RWPE2 (cell line): ENCODE measurements around the gene CDH4.

Experiments
- ATAC-seq: fragments of 200-7000 bp; cut with Tn5 transposase; 3 replicates; pipeline ENCODE4 v1.9.1; 2021; ENCODE audit warnings: low read depth
- DNase-seq: peaks from one replicate; pipeline ENCODE4 v3.0.0-alpha.2; 2020; ENCODE audit warnings: low spot score
- H3K27ac ChIP-seq: fragments of 450-650 bp; 2 replicates; pipeline ENCODE4 v1.5.1; 2017; ENCODE audit warnings: mild to moderate bottlenecking; ENCODE audit not compliant: poor library complexity, severe bottlenecking
- H3K27me3 ChIP-seq: fragments of 250-450 bp; sonication (Bioruptor Pico); 2 replicates; pipeline ENCODE4 v1.5.1; 2021; ENCODE audit warnings: mild to moderate bottlenecking, moderate library complexity; ENCODE audit not compliant: insufficient read depth, poor library complexity, severe bottlenecking
- H3K36me3 ChIP-seq: fragments of 250-450 bp; sonication (Bioruptor Pico); 2 replicates; pipeline ENCODE4 v1.5.1; 2020; ENCODE audit warnings: low read depth, mild to moderate bottlenecking, moderate library complexity
- H3K4me1 ChIP-seq: fragments of 250-450 bp; sonication (Bioruptor Pico); 2 replicates; pipeline ENCODE4 v1.5.1; 2021; ENCODE audit warnings: mild to moderate bottlenecking, moderate library complexity; ENCODE audit not compliant: insufficient read depth, poor library complexity, severe bottlenecking
- H3K4me3 ChIP-seq: fragments of 250-450 bp; sonication (Bioruptor Pico); 2 replicates; pipeline ENCODE4 v1.5.1; 2021; ENCODE audit warnings: mild to moderate bottlenecking, moderate library complexity; ENCODE audit not compliant: severe bottlenecking
- H3K9me3 ChIP-seq: fragments of 250-450 bp; sonication (Bioruptor Pico); 2 replicates; pipeline ENCODE4 v1.5.1; 2021; ENCODE audit warnings: mild to moderate bottlenecking, moderate library complexity; ENCODE audit not compliant: severe bottlenecking
- TF ChIP-seq, protein P1 (sequence below): fragments of 450-650 bp; IDR thresholded peaks from one replicate; pipeline ENCODE4 v1.5.1; 2017; ENCODE audit warnings: mild to moderate bottlenecking, moderate library complexity; ENCODE audit not compliant: poor library complexity, severe bottlenecking

Gene CDH4

DNA sequence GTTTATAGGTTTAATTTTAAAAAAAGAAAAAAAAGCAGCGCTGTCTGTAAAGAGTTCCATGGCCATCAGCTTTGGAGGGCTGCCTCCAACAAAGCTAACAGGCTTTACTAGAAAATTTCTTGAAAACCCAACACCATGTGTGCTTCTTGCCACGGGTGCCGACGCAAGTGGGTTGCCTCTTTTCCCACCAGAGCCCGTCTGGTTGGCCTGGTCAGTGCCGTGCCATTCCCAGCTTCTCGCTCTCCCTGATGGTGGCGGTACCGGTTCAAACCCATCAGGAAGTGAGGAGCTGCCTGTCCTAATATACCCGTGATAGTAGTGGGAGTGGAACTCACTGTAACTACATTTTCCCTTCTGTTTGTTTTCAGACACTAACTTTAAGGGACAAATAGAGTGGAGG, 73.7 kb downstream of the CDH4 start:
- TF ChIP-seq, protein P1, sequence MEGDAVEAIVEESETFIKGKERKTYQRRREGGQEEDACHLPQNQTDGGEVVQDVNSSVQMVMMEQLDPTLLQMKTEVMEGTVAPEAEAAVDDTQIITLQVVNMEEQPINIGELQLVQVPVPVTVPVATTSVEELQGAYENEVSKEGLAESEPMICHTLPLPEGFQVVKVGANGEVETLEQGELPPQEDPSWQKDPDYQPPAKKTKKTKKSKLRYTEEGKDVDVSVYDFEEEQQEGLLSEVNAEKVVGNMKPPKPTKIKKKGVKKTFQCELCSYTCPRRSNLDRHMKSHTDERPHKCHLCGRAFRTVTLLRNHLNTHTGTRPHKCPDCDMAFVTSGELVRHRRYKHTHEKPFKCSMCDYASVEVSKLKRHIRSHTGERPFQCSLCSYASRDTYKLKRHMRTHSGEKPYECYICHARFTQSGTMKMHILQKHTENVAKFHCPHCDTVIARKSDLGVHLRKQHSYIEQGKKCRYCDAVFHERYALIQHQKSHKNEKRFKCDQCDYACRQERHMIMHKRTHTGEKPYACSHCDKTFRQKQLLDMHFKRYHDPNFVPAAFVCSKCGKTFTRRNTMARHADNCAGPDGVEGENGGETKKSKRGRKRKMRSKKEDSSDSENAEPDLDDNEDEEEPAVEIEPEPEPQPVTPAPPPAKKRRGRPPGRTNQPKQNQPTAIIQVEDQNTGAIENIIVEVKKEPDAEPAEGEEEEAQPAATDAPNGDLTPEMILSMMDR: no peak
- Histone ChIP-seq H3K36me3 (peaks cover 23% of the 10 kb centered on the region; the same call in 1 of the 2 replicates), H3K4me1 (no peaks in the 10 kb centered on the region), H3K27me3 (no peaks in the 10 kb centered on the region), H3K4me3 (no peak overlapping the region), H3K27ac (no peak overlapping the region), H3K9me3 (no peaks in the 10 kb centered on the region)
- no peak for ATAC-seq
- no peak for DNase-seq

DNA sequence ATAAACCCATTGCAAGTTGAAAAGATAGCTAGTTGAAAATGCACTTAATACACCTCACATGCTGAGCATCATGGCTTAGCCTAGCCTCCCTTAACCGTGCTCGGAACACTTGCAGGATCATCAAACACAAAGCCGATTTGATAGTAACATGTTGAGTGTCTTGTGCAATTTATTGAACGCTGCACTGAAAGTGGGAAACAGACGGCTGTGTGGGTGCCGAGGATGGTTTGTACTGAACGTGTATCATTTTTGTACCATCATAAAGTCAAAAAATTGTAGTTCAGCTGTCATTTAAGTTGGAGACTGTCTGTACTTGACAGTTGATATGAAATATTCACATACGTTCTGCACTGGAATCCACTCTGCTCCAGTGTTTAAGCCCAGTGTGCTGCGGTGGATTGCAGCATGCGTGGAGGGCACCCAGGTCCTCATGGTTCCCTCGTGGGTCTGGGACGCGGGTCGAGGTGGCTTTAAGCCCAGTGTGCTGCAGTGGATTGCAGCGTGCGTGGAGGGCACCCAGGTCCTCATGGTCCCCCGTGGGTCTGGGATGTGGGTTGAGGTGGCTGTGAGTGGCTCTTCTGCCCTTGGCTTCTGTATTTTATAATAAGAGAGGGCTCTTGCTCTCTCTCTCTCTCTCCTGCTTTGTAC, 77.0 kb downstream of the CDH4 start:
- TF ChIP-seq, protein P1: no peak
- ATAC-seq: peak; percentile 34
- no peak overlapping the region for H3K27ac ChIP-seq
- DNase-seq: peak; percentile 96
- H3K4me1 ChIP-seq: no peaks in the 10 kb centered on the region
- peaks cover 14% of the 10 kb centered on the region for H3K36me3 ChIP-seq
- H3K9me3 ChIP-seq: no peaks in the 10 kb centered on the region
- H3K4me3 ChIP-seq: no peak overlapping the region
- H3K27me3 ChIP-seq: no peaks in the 10 kb centered on the region

DNA sequence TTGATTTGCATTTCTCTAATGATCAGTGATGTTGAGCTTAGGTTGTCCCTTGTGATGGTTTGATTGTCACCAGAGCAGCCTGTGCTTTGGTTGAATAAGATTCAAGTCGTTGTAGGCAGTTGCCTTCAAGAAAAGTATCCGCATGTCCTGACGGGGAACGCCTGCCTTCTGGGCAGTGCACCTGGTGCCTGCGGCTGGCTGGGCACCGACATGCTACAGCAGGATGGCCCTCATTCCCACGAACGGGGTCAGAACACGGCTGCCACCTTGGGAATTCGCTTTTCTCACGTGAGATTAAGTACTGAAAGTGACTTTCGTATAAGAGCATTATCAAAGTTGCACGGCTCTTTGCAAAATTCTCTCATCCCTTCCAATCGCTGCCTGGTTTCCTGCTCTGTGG, 78.4 kb downstream of the CDH4 start:
- no peaks in the 10 kb centered on the region for H3K4me1 ChIP-seq

DNA sequence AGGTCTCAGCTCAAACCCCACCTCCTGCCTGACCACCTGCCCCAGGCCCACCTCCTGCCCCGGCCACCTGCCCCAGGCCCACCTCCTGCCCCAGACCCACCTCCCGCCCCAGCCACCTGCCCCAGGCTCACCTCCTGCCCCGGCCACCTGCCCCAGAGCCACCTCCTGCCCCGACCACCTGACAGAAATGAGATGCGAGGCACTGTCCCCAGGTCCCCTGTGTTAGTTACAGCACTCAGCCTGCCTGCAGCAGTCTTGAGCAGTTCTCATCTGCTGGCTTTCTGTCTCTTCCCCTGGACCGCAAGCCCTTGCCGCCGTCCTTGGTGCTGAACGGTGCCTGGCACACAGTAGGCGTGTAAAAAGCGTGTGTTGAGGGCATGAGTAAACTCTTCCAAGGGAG, 79.5 kb downstream of the CDH4 start:
- ATAC-seq (peak; percentile 31; the same call in 2 of the 3 replicates), DNase-seq (peak; percentile 97)
- H3K27me3 ChIP-seq: no peaks in the 10 kb centered on the region
- TF ChIP-seq, protein P1: no peak
- no peak overlapping the region for H3K27ac ChIP-seq
- H3K36me3 ChIP-seq: peaks cover 21% of the 10 kb centered on the region
- H3K4me1 ChIP-seq: no peaks in the 10 kb centered on the region
- no peaks in the 10 kb centered on the region for H3K9me3 ChIP-seq
- H3K4me3 ChIP-seq: no peak overlapping the region

More for the DNA sequence above, 78.4 kb downstream of the CDH4 start:
- Histone ChIP-seq H3K9me3 (no peaks in the 10 kb centered on the region), H3K27ac (no peak overlapping the region), H3K4me3 (no peak overlapping the region), H3K36me3 (peaks cover 19% of the 10 kb centered on the region), H3K27me3 (no peaks in the 10 kb centered on the region)
- ATAC-seq (no peak), DNase-seq (no peak)
- TF ChIP-seq, protein P1: no peak
